Measurements from ENCODE around the gene PLD1. TPM values are rescaled to one million over a fixed set of nuclear protein-coding genes. Genes with fewer than 3 reads are reported as not detected.

PLD1 gene
- polyA plus RNA-seq, 1 donor = 87.6 TPM

GRCh38 chr3:171837698-171838097 lies 27.4 kb upstream of the PLD1 start:
- Histone ChIP-seq H3K36me3 (ENCODE audit: control insufficient read depth, insufficient read depth, low read length) (no peaks in the 10 kb centered on the region), H3K27me3 (ENCODE audit: control insufficient read depth, insufficient read depth, low read length) (no peaks in the 10 kb centered on the region), H3K9me3 (ENCODE audit: control insufficient read depth, low read depth, low read length) (no peaks in the 10 kb centered on the region), H3K27ac (ENCODE audit: low read length) (no peak overlapping the region), H3K4me3 (ENCODE audit: low read length) (no peak overlapping the region), H3K4me1 (ENCODE audit: control insufficient read depth, insufficient read depth, low read length) (no peaks in the 10 kb centered on the region)
- DNase-seq = no peak

DNA sequence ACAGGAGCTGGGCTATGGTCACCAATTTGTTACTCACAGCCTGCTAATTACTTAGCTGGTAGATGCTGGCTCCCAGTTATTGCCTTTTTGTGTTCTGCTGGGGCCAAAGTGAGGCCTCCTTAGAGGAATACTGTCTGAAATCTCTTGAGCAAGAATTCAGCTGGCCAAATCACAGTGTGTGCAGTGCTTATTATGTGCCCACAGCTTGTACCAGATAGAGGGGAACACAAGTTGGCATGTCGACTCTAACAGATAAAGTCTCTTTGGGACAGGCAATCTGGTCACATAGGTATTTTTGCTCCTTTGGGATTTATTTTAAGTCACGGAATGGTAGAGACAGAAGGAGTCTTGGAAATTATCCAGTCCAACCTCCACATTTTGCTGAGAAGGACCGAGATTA lies 26.6 kb upstream of the PLD1 start:
- WGBS (ENCODE audit: insufficient coverage, low lambda C conversion rate) = no CpG with 5 or more reads among the region's 3 CpGs
- no peaks in the 10 kb centered on the region for H3K4me1 ChIP-seq (ENCODE audit: control insufficient read depth, insufficient read depth, low read length)
- no peak for DNase-seq
- no peak overlapping the region for H3K4me3 ChIP-seq (ENCODE audit: low read length)
- H3K36me3 ChIP-seq (ENCODE audit: control insufficient read depth, insufficient read depth, low read length) = no peaks in the 10 kb centered on the region
- no peaks in the 10 kb centered on the region for H3K27me3 ChIP-seq (ENCODE audit: control insufficient read depth, insufficient read depth, low read length)
- no peaks in the 10 kb centered on the region for H3K9me3 ChIP-seq (ENCODE audit: control insufficient read depth, low read depth, low read length)
- no peak overlapping the region for H3K27ac ChIP-seq (ENCODE audit: low read length)

GRCh38 chr3:171835613-171836012 lies 25.3 kb upstream of the PLD1 start:
- no peaks in the 10 kb centered on the region for H3K9me3 ChIP-seq (ENCODE audit: control insufficient read depth, low read depth, low read length)
- no peaks in the 10 kb centered on the region for H3K27me3 ChIP-seq (ENCODE audit: control insufficient read depth, insufficient read depth, low read length)
- no peaks in the 10 kb centered on the region for H3K36me3 ChIP-seq (ENCODE audit: control insufficient read depth, insufficient read depth, low read length)
- H3K4me1 ChIP-seq (ENCODE audit: control insufficient read depth, insufficient read depth, low read length) = no peaks in the 10 kb centered on the region
- WGBS (ENCODE audit: insufficient coverage, low lambda C conversion rate) = no CpG with 5 or more reads among the region's 2 CpGs
- DNase-seq = no peak
- no peak overlapping the region for H3K4me3 ChIP-seq (ENCODE audit: low read length)
- H3K27ac ChIP-seq (ENCODE audit: low read length) = no peak overlapping the region

- H3K4me3 ChIP-seq (ENCODE audit: low read length) = no peak overlapping the region
- H3K27me3 ChIP-seq (ENCODE audit: control insufficient read depth, insufficient read depth, low read length) = no peaks in the 10 kb centered on the region
- H3K36me3 ChIP-seq (ENCODE audit: control insufficient read depth, insufficient read depth, low read length) = no peaks in the 10 kb centered on the region
- no peak overlapping the region for H3K27ac ChIP-seq (ENCODE audit: low read length)
- no peaks in the 10 kb centered on the region for H3K4me1 ChIP-seq (ENCODE audit: control insufficient read depth, insufficient read depth, low read length)
- no peak for DNase-seq
- WGBS (ENCODE audit: insufficient coverage, low lambda C conversion rate) = no CpG with 5 or more reads among the region's 5 CpGs
- H3K9me3 ChIP-seq (ENCODE audit: control insufficient read depth, low read depth, low read length) = no peaks in the 10 kb centered on the region
Observed at GRCh38 chr3:171835116-171835515, 24.8 kb upstream of the PLD1 start.

DNA sequence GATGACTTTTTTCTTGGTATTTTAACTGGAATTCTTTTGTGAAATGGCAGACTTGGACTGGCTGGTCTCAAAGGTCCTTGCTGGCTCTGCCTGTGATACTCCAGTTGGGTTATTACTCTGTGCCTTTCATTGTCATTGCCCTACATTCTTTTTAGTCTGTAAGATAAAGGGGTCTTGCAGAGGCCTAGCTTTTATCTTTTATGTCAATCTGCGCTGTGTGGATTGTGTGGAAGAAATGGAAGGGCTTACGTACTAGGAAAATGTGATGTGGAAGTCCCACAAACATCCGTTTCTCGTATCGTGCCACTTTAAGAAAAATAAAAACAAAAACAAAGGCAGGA lies 24.1 kb upstream of the PLD1 start:
- Histone ChIP-seq H3K9me3 (ENCODE audit: control insufficient read depth, low read depth, low read length) (no peaks in the 10 kb centered on the region), H3K36me3 (ENCODE audit: control insufficient read depth, insufficient read depth, low read length) (no peaks in the 10 kb centered on the region), H3K27me3 (ENCODE audit: control insufficient read depth, insufficient read depth, low read length) (no peaks in the 10 kb centered on the region), H3K4me3 (ENCODE audit: low read length) (no peak overlapping the region), H3K4me1 (ENCODE audit: control insufficient read depth, insufficient read depth, low read length) (peaks cover 4% of the 10 kb centered on the region), H3K27ac (ENCODE audit: low read length) (no peak overlapping the region)
- 76% methylated on average over 5 of the region's 5 CpGs for WGBS (ENCODE audit: insufficient coverage, low lambda C conversion rate)
- DNase-seq = no peak

GRCh38 chr3:171833789-171834460 lies 23.6 kb upstream of the PLD1 start:
- Histone ChIP-seq H3K4me3 (ENCODE audit: low read length) (no peak overlapping the region), H3K27ac (ENCODE audit: low read length) (no peak overlapping the region), H3K9me3 (ENCODE audit: control insufficient read depth, low read depth, low read length) (no peaks in the 10 kb centered on the region), H3K4me1 (ENCODE audit: control insufficient read depth, insufficient read depth, low read length) (peaks cover 5% of the 10 kb centered on the region), H3K27me3 (ENCODE audit: control insufficient read depth, insufficient read depth, low read length) (no peaks in the 10 kb centered on the region), H3K36me3 (ENCODE audit: control insufficient read depth, insufficient read depth, low read length) (no peaks in the 10 kb centered on the region)
- no peak for DNase-seq
- WGBS (ENCODE audit: insufficient coverage, low lambda C conversion rate) = 69% methylated on average over 2 of the region's 3 CpGs

DNA sequence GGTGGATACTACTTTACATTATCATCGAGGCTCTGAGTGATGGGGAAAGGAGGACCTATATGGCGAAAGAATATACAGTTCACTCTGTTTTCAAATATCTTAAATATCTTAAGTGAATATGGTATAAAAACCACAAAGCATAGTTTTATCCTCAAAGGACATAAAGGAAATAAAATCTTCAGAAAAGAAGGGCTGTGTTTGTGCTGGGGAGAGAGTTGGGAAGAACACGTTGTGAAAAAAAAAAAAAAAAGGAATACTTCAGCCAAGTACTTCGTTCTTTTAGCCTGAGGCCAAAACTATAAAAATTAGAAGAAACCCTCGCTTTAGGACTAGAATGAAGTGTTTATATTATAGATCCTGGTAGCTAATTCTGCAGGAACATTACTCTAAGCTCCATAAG lies 22.7 kb upstream of the PLD1 start:
- Histone ChIP-seq H3K4me3 (ENCODE audit: low read length) (no peak overlapping the region), H3K27ac (ENCODE audit: low read length) (no peak overlapping the region), H3K36me3 (ENCODE audit: control insufficient read depth, insufficient read depth, low read length) (no peaks in the 10 kb centered on the region), H3K27me3 (ENCODE audit: control insufficient read depth, insufficient read depth, low read length) (no peaks in the 10 kb centered on the region), H3K9me3 (ENCODE audit: control insufficient read depth, low read depth, low read length) (no peaks in the 10 kb centered on the region), H3K4me1 (ENCODE audit: control insufficient read depth, insufficient read depth, low read length) (peaks cover 5% of the 10 kb centered on the region)
- WGBS (ENCODE audit: insufficient coverage, low lambda C conversion rate) = 75% methylated on average over 2 of the region's 5 CpGs
- no peak for DNase-seq

GRCh38 chr3:171831936-171832335 lies 21.7 kb upstream of the PLD1 start:
- H3K36me3 ChIP-seq (ENCODE audit: control insufficient read depth, insufficient read depth, low read length) = no peaks in the 10 kb centered on the region
- no peak overlapping the region for H3K27ac ChIP-seq (ENCODE audit: low read length)
- WGBS (ENCODE audit: insufficient coverage, low lambda C conversion rate) = 100% methylated on average over 3 of the region's 3 CpGs
- no peaks in the 10 kb centered on the region for H3K9me3 ChIP-seq (ENCODE audit: control insufficient read depth, low read depth, low read length)
- no peaks in the 10 kb centered on the region for H3K27me3 ChIP-seq (ENCODE audit: control insufficient read depth, insufficient read depth, low read length)
- DNase-seq = no peak
- H3K4me3 ChIP-seq (ENCODE audit: low read length) = no peak overlapping the region
- H3K4me1 ChIP-seq (ENCODE audit: control insufficient read depth, insufficient read depth, low read length) = peaks cover 5% of the 10 kb centered on the region

DNA sequence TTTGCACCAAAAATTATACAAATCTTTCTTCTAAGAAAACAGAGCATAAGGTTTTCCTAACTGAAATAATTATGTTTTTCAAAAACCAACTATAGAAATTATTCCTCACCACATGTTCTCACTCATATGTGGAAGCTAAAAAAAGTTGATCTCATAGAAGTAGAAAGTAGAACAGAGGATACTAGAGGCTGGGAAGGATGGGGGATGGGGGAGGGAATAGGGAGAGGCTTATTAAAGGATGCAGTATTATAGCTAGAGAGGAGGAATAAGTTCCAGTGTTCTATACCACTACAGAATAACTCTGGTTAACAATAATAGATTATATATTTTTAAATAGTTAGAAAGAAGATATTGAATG lies 20.2 kb upstream of the PLD1 start:
- no peak overlapping the region for H3K4me3 ChIP-seq (ENCODE audit: low read length)
- peaks cover 5% of the 10 kb centered on the region for H3K4me1 ChIP-seq (ENCODE audit: control insufficient read depth, insufficient read depth, low read length)
- no peak overlapping the region for H3K27ac ChIP-seq (ENCODE audit: low read length)

GRCh38 chr3:171829841-171830517 lies 19.7 kb upstream of the PLD1 start:
- DNase-seq = peak; percentile 77 to 81
- Histone ChIP-seq H3K4me1 (ENCODE audit: control insufficient read depth, insufficient read depth, low read length) (peaks cover 5% of the 10 kb centered on the region), H3K27me3 (ENCODE audit: control insufficient read depth, insufficient read depth, low read length) (no peaks in the 10 kb centered on the region), H3K4me3 (ENCODE audit: low read length) (no peak overlapping the region), H3K9me3 (ENCODE audit: control insufficient read depth, low read depth, low read length) (no peaks in the 10 kb centered on the region), H3K27ac (ENCODE audit: low read length) (no peak overlapping the region), H3K36me3 (ENCODE audit: control insufficient read depth, insufficient read depth, low read length) (no peaks in the 10 kb centered on the region)
- WGBS (ENCODE audit: insufficient coverage, low lambda C conversion rate) = no CpG with 5 or more reads among the region's 6 CpGs

More for the DNA sequence above, 20.2 kb upstream of the PLD1 start:
- H3K36me3 ChIP-seq (ENCODE audit: control insufficient read depth, insufficient read depth, low read length) = no peaks in the 10 kb centered on the region
- DNase-seq = no peak
- H3K27me3 ChIP-seq (ENCODE audit: control insufficient read depth, insufficient read depth, low read length) = no peaks in the 10 kb centered on the region
- H3K9me3 ChIP-seq (ENCODE audit: control insufficient read depth, low read depth, low read length) = no peaks in the 10 kb centered on the region

All from large intestine (tissue), 3 donors.